HepG2 (cell line): ENCODE data around the gene U2AF1. TPM values are rescaled to one million over a fixed set of nuclear protein-coding genes. Genes with fewer than 3 reads are reported as not detected.
"Not testable (repeated sequence)": the region's sequence is repeated elsewhere in the genome, so short reads cannot be mapped to it uniquely, and the experiment has no call there.

Source experiments
- ARID5B ChIP-seq: IDR thresholded peaks from 2 replicates; pipeline ENCODE4 v1.4.0; 2020; ENCODE audit warnings: mild to moderate bottlenecking, missing genetic modification reagents
- FOXA3 ChIP-seq: IDR thresholded peaks from 2 replicates; pipeline ENCODE4 v1.6.1; 2016; ENCODE audit warnings: missing genetic modification reagents, missing compliant biosample characterization
- FOXP1 ChIP-seq, 2 experiments: fragments of 450-650 bp in 1 of 2; IDR thresholded peaks; 2 replicates each; pipeline ENCODE4 v1.6.1; 2017 to 2018; ENCODE audit warnings: antibody characterized with exemption in 1 of 2
- FOXP4 ChIP-seq: sonication (generic); formaldehyde crosslinking; IDR thresholded peaks from 2 replicates; pipeline ENCODE4 v1.4.0; 2020; ENCODE audit warnings: missing genetic modification reagents
- GABPB1 ChIP-seq: IDR thresholded peaks from 2 replicates; pipeline ENCODE4 v1.6.1; 2016; ENCODE audit warnings: mild to moderate bottlenecking, missing genetic modification reagents, moderate library complexity, missing compliant biosample characterization
- HOXA3 ChIP-seq: sonication (generic); formaldehyde crosslinking; IDR thresholded peaks from 2 replicates; pipeline ENCODE4 v1.5.0; 2020; ENCODE audit warnings: missing genetic modification reagents
- MED1 ChIP-seq: sonication (generic); formaldehyde crosslinking; IDR thresholded peaks from 2 replicates; pipeline ENCODE4 v1.4.0; 2020; ENCODE audit warnings: missing genetic modification reagents
- NCOA2 ChIP-seq: sonication (generic); formaldehyde crosslinking; IDR thresholded peaks from 2 replicates; pipeline ENCODE4 v1.8.0; 2022; ENCODE audit warnings: inconsistent platforms
- PATZ1 ChIP-seq: sonication (generic); formaldehyde crosslinking; IDR thresholded peaks from 2 replicates; pipeline ENCODE4 v1.4.0; 2020; ENCODE audit warnings: missing genetic modification reagents
- PRDM15 ChIP-seq: sonication (generic); formaldehyde crosslinking; IDR thresholded peaks from 2 replicates; pipeline ENCODE4 v1.4.0; 2020; ENCODE audit warnings: missing genetic modification reagents
- RXRA ChIP-seq: sonication (generic); formaldehyde crosslinking; IDR thresholded peaks from 2 replicates; pipeline ENCODE4 v1.5.1; 2020; ENCODE audit warnings: missing genetic modification reagents
- SAP130 ChIP-seq: IDR thresholded peaks from 2 replicates; pipeline ENCODE4 v1.6.1; 2016; ENCODE audit warnings: low read depth
- SOX5 ChIP-seq: IDR thresholded peaks from 2 replicates; pipeline ENCODE4 v1.6.1; 2016; ENCODE audit warnings: borderline replicate concordance
- TFDP2 ChIP-seq: sonication (generic); formaldehyde crosslinking; IDR thresholded peaks from 2 replicates; pipeline ENCODE4 v1.4.0; 2020; ENCODE audit warnings: missing genetic modification reagents
- THAP11 ChIP-seq: IDR thresholded peaks from 2 replicates; pipeline ENCODE4 v1.6.1; 2016; ENCODE audit warnings: missing biosample characterization, missing genetic modification reagents
- ZFY ChIP-seq: sonication (generic); formaldehyde crosslinking; IDR thresholded peaks from 2 replicates; pipeline ENCODE4 v1.4.0; 2020; ENCODE audit warnings: missing genetic modification reagents
- polyA plus RNA-seq, 8 experiments: library from polyadenylated mRNA; depleted of rRNA in 3 of 8; stranded (reverse) in 7 of 8; unstranded in 1 of 8; fragments of >200 nt; fragmentation: Illumina TruSeq in 4 of 8; extraction: Trizol in 4 of 8; gene quantifications; 2 replicates each; pipeline versions ENCODE4 v1.2.1 to v1.2.3, GENCODE V29; 2011 to 2016; ENCODE audit warnings: low read depth in 4 of 8, missing spikeins in 1 of 8, mixed read lengths in 1 of 8; ENCODE audit not compliant: insufficient read depth in 1 of 8
- total RNA-seq, 5 experiments: library from RNA; depleted of rRNA; stranded (reverse); fragments of >200 nt; fragmentation: Illumina TruSeq; extraction: Trizol; gene quantifications; 2 replicates each; pipeline ENCODE4 v1.2.3, GENCODE V29; 2016; ENCODE audit warnings: low read depth in 1 of 5

Gene U2AF1
- total and polyA plus RNA-seq, 2 of the 13 experiments (the other 11 are each of a cell fraction or from before 2014, with no cell fraction given) = 21.2 to 26.8 TPM

- peak; percentile 45; the same call in 1 of the 2 replicates for TF ChIP-seq PRDM15
- TF ChIP-seq ZFY (CRISPR knock-in tag) = peak; percentile 23; the same call in 1 of the 2 replicates
- 0 out of 2 replicates have a peak, but pooled peaks have one; percentile 13 for TF ChIP-seq GABPB1 (CRISPR knock-in tag)
- TF ChIP-seq THAP11 (CRISPR knock-in tag) = 0 out of 2 replicates have a peak, but pooled peaks have one; percentile 16
- peak; percentile 31; the same call in 1 of the 2 replicates for TF ChIP-seq FOXA3 (CRISPR knock-in tag)
- TF ChIP-seq TFDP2 (CRISPR knock-in tag) = 0 out of 2 replicates have a peak, but pooled peaks have one; percentile 18
- peak; percentile 40; the same call in 1 of the 2 replicates for TF ChIP-seq RXRA (CRISPR knock-in tag)
- TF ChIP-seq MED1 (CRISPR knock-in tag) = peak; percentile 22; the same call in 1 of the 2 replicates
- peak; percentile 57 for TF ChIP-seq SAP130 (CRISPR knock-in tag)
- peak; percentile 54; the same call in 1 of the 2 replicates for TF ChIP-seq FOXP4 (CRISPR knock-in tag)
- TF ChIP-seq ARID5B (CRISPR knock-in tag) = peak; percentile 39; the same call in 1 of the 2 replicates
- 0 out of 2 replicates have a peak, but pooled peaks have one; percentile 28 for TF ChIP-seq NCOA2
- TF ChIP-seq SOX5 (CRISPR knock-in tag) = peak; percentile 66; the same call in 1 of the 2 replicates
- not testable (repeated sequence) for TF ChIP-seq FOXP1 (IDR thresholded peaks at IDR 0.05)
- peak; percentile 24; the same call in 1 of the 2 replicates for TF ChIP-seq FOXP1 (CRISPR knock-in tag; IDR thresholded peaks at IDR 0.05)
- TF ChIP-seq HOXA3 (CRISPR knock-in tag) = peak; percentile 43; the same call in 1 of the 2 replicates
- peak; percentile 76 for TF ChIP-seq PATZ1 (CRISPR knock-in tag)
These were observed 39.3 kb downstream of the U2AF1 start (continued) for GRCh38 chr21:43068065-43068464.
